KG1 (cell line): ENCODE data around the gene SMNDC1.

Source experiments
- DNase-seq: peaks from one replicate; lab custom pipeline; 2025; lab: John Stamatoyannopoulos, UW

SMNDC1 gene

DNA sequence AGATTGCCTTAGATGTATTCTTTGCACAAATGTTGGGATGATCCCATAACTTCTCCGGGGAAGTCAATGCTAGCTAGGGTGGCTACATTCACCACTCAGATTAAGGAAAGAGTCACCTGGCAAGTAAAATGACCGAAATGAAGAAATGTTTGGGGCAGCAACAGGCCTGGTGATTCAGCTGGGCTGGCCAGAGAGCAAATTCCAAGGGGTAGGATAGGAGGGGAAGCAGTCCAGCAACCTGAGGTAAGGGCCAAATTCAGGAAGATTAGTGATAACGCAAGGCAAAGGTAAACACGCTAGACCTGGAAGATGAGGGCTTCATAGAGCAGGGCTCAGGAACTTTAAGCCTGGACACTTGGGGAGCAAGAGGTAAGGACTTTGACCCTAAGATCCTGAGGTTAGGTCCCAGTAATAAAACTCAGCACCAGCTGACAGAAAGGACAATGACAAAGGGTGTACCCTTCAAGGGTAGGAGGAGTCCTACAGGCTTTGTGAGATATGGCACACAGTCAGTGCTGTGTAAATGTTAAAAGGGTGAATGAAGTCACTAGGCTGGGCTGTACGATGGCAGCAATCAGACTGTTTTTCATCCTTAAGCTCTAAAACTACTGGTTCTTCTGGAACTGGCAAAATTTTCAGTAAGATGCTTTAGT, 22.7 kb upstream of the SMNDC1 start:
- no peak for DNase-seq

DNA sequence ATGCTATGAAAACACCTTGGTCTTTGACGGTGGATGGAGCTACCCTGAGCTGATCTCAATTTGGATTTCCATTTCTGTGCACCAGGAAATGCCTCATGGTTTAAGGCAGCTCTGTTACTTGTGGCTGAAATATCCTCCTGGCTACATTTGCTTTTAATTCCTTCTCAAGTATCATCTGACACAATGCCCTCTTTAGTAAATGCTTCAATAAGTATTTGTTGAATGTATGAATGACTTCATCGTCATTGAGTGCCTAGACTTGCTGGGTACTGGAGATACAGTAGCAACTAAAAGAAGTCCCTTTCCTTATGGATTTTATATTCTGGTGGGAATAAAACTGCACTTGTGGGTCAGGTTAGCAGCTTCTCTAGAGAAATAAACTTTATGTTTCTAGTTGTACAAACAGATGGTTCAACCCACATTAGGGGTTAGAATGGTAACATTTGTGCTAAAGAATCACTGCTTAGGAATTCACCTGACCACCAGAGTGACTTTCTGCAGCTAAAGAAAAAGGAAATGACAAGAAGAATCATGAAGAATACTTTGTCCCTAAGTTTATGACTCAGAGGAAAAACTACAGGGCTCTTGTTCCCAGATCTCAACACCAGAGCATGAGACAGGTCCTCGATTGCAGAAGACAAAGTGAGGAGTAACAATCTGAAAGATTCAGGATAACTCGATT, 21.8 kb upstream of the SMNDC1 start:
- DNase-seq, result no peak

DNA sequence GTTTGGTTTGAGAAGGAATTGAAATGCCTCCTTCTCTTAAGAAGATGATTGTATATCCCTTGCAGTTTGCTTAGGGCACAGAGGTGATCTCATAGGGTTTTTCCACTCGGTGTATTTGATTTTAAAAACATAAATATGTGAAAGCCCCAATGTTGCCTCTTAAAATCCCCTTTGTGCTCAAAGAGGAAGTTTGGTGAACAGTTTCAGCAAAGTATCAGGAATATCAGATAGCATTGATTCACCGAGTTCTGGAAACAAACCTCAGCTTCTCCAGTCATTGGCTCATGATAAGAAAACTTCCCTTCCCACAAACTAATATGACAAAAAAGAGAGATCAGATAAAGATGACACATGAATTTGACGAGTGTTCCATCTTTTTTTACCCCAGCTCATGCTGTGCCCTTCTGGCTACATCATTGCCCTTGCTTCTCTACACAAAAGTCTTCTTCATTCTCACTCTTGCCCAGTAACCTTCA, 20.1 kb upstream of the SMNDC1 start:
- no peak for DNase-seq

GRCh38 chr10:110324201-110324804, 19.6 kb upstream of the SMNDC1 start:
- no peak for DNase-seq

GRCh38 chr10:110323503-110323902, 18.8 kb upstream of the SMNDC1 start:
- DNase-seq, result no peak

GRCh38 chr10:110321869-110322620, 17.3 kb upstream of the SMNDC1 start:
- DNase-seq, result no peak

DNA sequence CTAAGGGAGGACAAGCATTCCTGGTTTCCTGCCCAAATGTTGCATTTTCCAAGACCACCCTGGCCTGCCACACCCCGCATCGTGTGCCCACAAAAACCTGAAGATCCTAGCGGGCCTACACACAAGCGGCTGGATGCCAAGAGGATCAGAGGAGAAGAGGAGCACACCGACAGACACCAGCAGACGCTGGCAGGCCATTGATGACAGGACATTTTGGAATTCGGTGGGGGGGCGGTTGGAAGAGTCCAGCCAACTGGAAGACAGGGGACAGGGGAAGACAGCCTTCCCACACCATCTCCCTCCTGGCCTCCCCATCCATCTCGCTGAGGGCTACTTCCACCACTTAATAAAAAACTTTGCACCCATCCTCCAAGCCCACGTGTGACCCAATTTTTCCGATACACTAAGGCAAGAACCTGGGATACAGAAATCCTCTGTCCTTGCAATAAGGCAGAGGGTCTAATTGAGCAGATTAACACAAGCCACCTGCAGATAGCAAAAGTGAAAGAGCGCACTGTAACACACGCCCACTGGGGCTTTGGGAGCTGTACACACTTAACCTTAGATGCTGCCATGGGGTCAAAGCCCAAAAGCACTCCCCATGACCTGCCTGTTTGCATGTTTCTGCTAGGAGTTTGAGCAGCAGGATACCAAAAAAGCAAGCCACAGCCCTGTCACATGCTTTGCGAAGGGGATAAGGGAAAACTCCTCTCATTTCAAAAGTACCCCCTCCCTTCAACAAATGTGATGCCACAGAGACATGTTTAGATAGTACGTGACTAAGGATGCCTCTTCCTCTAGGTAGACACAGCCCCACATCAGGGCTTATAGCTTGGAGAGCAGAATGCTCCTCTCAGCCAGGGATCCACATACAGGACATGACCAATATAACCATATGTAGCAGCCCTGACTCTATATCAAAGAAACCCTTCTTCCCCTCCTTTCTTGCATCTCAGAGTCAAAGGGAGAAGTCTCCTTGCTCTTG, 13.4 kb upstream of the SMNDC1 start:
- DNase-seq, result no peak

DNA sequence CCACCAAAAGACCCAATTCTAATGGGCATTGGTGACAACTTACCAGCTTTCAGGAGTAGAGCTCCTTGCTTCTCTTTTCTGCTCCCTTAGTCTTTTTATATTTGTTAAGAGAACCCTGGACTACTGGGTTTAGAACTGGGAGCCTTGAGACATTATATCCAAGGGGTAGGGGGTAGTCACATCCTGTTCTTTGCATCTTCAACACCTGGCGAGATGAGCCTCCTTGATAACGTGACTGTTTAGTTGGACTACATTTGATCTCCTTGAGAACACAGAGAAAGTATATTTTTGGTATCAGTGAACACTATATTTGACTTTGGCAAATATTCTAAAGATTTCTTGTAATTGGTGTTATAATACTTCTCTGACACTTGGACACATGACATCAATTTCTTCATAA, 9.0 kb upstream of the SMNDC1 start:
- DNase-seq, result no peak

DNA sequence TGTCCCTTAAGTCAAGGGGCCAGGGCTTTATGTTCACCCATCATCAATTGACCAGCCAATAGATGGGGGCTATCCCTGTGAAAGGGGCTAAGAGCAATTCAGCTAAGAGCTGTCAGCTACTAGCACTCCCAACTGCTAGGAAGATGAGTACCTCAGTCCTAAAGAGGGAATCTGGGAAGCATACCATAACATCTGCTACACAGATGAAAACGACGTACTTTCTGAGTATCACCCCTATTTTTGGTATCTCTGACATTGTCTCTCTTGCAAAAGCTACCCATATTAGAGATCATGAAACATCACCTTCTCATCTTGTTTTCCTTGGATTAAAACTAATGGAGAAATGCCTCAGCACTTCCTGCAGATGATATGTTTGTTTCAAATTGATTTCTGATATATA, 7.5 kb upstream of the SMNDC1 start:
- DNase-seq, result no peak

GRCh38 chr10:110311357-110311949, 6.7 kb upstream of the SMNDC1 start:
- DNase-seq, result peak; percentile 62

DNA sequence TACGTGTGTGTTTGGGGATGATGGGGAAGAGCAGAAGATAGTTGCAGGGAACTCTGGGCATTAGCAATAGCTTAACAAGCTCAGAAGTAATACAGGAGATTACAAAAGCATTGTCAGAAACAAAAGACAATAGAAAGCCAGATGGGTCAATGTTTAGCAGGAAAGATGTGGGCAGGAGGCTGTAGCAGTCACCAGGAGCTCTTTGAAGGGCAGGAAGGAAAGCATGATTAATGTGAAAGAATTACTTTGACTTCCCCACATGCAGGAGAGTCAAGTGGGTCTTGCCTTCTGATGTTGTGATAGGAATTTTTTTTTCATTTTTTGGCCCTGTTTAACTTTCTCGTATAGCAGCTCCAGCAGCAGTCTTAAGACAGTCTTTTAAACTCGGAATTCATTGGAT, 6.0 kb upstream of the SMNDC1 start:
- DNase-seq, result peak; percentile 45

DNA sequence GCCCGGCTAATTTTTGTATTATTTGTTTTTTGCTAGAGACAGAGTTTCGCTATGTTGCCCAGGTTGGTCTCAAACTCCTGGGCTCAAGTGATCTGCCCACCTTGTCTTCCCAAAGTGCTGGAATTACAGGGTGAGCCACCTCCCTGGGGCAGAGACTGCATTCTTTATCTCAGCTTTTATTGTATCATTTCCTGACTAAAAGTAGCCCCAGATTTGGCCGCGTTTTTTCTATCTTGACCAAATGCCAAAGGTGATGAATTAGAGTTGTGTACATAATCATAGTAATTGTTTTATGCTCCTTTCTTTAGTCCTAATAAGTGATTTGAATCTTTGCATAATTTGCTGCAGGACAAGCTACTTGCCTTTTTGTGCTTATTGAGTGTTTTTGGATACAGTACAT, 3.1 kb upstream of the SMNDC1 start:
- DNase-seq, result no peak

DNA sequence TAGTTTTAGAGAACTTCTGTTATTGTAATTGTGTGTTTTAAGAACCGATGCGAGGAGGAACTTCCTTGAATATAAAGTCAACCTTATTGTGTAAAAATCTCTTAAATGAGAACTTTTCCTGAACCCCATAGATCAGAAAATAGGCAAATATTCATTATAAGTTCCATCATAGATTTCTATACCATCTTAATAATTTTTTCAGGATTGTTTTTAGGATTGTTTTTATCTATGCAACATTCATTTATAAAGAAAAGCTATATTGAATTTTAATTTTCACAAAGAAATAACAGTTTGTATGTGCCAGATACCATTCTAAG, 1.7 kb upstream of the SMNDC1 start:
- no peak for DNase-seq

GRCh38 chr10:110305767-110306451, 1.2 kb upstream of the SMNDC1 start:
- peak; percentile 39 for DNase-seq

DNA sequence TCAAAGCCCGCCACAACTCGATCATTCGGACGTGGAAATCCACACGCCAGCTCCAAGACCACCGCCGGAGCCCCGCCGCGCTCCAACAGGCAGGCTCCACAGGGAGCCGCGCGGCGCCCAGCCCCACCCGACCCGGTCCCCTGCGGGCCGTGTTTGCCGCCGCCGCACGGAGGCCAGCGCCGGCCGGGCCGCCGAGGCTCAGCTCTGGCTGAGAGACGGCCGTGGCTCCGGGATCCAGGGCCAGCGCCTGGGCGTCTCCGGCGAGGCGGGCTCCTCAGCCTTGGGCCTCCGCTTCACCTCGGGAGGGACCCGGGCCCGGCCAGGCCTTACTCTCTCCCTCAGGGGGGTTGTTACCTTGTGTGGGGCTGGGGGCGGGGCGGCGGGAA, 333 bp downstream of the SMNDC1 start:
- no peak for DNase-seq

- no peak for DNase-seq
Observed at GRCh38 chr10:110303681-110304080, 1.0 kb downstream of the SMNDC1 start.

GRCh38 chr10:110300486-110300986, 4.2 kb downstream of the SMNDC1 start:
- DNase-seq, result no peak

DNA sequence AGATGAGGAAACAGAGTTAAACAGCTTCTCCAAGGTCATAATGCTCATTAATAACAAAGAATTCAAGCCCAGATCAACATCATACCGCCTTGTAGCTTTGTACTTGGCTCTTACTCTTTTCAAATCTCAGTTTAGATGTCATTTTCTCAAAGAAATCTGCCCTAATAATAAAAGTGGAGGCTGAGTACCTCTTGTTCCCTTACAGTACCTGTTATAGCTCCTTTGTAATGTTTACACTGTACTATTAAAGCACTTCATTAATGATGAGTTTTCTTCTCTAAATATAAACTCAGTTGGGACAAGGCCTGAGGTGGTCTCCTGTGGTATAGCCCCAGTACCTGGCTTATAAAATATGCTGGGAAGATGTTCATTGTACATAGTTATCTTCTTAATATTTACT, 7.8 kb downstream of the SMNDC1 start:
- DNase-seq, result no peak

GRCh38 chr10:110286841-110287240, 17.9 kb downstream of the SMNDC1 start:
- DNase-seq, result no peak

- DNase-seq, result no peak
Observed at GRCh38 chr10:110285501-110285900, 19.2 kb downstream of the SMNDC1 start.
